DOHH2 (cell line): ENCODE measurements around the gene HDAC10.

Experiments used
- EZH2phosphoT487 ChIP-seq: fragments of 200-600 bp; sonication (generic); IDR thresholded peaks from 2 replicates; pipeline ENCODE4 v1.6.1; 2017; ENCODE audit warnings: borderline replicate concordance, mild to moderate bottlenecking, antibody characterized with exemption, low read length, moderate library complexity, mixed read lengths
- TF ChIP-seq, protein P1 (sequence below): fragments of 200-600 bp; sonication (generic); IDR thresholded peaks from one replicate; pipeline ENCODE4 v1.5.1; 2014; ENCODE audit warnings: antibody characterized with exemption, mild to moderate bottlenecking, low read depth, low read length; ENCODE audit not compliant: poor library complexity, severe bottlenecking

DNA sequence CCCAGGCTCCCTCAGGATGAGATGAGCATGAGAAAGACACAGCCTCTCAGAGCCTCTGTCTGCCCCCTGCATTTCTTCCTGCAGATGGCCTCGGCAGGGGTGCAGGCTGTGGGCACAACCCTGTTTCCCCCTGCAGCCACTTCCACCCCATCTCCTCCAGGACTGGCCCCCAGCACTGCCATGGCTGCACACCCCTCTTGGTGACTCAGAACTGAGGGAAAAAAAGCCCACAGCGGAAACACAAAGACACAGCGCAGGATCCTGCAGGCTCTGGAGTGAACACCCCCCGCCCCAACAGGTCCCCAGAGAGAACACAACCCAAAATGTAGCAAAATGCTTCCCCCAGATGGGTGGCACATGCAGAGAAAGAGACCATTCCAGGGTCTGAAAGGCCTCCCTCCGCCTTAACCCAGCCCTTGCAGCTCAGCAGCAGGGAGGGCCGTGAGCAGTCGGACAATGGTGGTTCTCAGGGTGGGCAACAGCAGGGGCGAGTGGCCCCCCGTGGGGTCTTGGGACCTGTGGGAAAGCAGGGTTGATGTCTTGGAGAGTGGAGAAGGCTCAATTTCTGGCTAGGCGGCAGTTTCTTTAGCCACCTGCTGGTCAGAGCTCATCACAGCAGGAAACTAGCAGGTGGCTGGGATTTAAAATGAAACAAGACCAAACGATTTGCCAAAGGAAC, 14.2 kb downstream of the HDAC10 start:
- TF ChIP-seq, protein P1, sequence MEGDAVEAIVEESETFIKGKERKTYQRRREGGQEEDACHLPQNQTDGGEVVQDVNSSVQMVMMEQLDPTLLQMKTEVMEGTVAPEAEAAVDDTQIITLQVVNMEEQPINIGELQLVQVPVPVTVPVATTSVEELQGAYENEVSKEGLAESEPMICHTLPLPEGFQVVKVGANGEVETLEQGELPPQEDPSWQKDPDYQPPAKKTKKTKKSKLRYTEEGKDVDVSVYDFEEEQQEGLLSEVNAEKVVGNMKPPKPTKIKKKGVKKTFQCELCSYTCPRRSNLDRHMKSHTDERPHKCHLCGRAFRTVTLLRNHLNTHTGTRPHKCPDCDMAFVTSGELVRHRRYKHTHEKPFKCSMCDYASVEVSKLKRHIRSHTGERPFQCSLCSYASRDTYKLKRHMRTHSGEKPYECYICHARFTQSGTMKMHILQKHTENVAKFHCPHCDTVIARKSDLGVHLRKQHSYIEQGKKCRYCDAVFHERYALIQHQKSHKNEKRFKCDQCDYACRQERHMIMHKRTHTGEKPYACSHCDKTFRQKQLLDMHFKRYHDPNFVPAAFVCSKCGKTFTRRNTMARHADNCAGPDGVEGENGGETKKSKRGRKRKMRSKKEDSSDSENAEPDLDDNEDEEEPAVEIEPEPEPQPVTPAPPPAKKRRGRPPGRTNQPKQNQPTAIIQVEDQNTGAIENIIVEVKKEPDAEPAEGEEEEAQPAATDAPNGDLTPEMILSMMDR: peak; percentile 60
- no peak for TF ChIP-seq EZH2phosphoT487
